Parathyroid adenoma (tissue), 2 donors: ENCODE data around the gene WFDC5.

Experiments used
- H2AFZ ChIP-seq: fragments of 300-600 bp; sonication (generic); one replicate; pipeline ENCODE4 v1.7.0; 2017; ENCODE audit warnings: antibody characterized with exemption, mild to moderate bottlenecking
- H3K27ac ChIP-seq: fragments of 300-600 bp; sonication (generic); one replicate; pipeline ENCODE4 v1.7.0; 2017
- H3K27me3 ChIP-seq: fragments of 300-600 bp; sonication (generic); one replicate; pipeline ENCODE4 v1.7.0; 2017; ENCODE audit warnings: low read length; ENCODE audit not compliant: control insufficient read depth, insufficient read depth
- H3K36me3 ChIP-seq: fragments of 300-600 bp; sonication (generic); one replicate; pipeline ENCODE4 v1.7.0; 2017; ENCODE audit warnings: low read length; ENCODE audit not compliant: control insufficient read depth, insufficient read depth
- H3K4me1 ChIP-seq: fragments of 300-600 bp; sonication (generic); one replicate; pipeline ENCODE4 v1.7.0; 2017; ENCODE audit warnings: control low read depth
- H3K4me2 ChIP-seq: fragments of 300-600 bp; sonication (generic); one replicate; pipeline ENCODE4 v1.7.0; 2017; ENCODE audit warnings: low read length
- H3K4me3 ChIP-seq: fragments of 300-600 bp; sonication (generic); one replicate; pipeline ENCODE4 v1.7.0; 2017; ENCODE audit warnings: low read depth, low read length
- H3K79me2 ChIP-seq: fragments of 300-600 bp; sonication (generic); one replicate; pipeline ENCODE4 v1.7.0; 2017; ENCODE audit warnings: control low read depth
- H3K9ac ChIP-seq: fragments of 300-600 bp; sonication (generic); one replicate; pipeline ENCODE4 v1.7.0; 2017; ENCODE audit warnings: mild to moderate bottlenecking
- H3K9me3 ChIP-seq: fragments of 300-600 bp; sonication (generic); one replicate; pipeline ENCODE4 v1.7.0; 2017; ENCODE audit warnings: low read length; ENCODE audit not compliant: control insufficient read depth
- TF ChIP-seq, protein P1 (sequence below): fragments of 300-600 bp; sonication (generic); IDR thresholded peaks from one replicate; pipeline ENCODE4 v1.7.0; 2017; ENCODE audit warnings: antibody characterized with exemption, mild to moderate bottlenecking
- donor health status: primary hyperparathyroidism.

Gene WFDC5

DNA sequence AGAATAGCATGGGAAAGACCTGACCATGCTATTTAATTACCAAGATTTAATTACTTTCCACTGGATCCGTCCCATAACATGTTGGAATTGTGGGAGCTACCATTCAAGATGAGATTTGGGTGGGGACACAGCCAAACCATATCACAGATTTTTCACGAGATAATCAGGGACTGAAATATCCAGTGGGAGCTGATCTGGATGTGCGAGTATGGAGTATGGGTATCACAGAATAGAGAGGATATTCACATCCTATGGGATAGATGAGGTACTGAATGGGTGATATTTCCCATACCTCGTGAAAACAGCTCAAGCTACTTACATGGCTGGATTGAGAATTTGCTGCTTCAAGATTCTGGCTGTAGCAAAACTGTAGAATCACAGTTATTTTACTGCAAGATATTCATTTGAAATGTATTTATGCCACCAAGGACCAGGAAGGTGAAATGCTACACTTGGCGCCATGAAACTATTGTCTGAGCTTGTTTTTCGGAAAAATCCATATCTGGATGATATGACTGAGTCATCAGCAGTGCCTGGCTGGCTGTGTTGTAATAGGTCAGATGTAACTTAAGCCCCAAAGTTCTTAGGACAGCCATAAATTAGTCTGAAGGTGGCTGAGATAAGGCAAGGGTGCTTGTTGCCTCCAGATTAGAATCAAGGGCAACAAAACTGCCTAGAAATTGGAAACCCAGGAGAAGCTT lies 43.9 kb downstream of the WFDC5 start:
- H3K9ac ChIP-seq, result no peak overlapping the region
- H3K4me1 ChIP-seq, result peaks cover 2% of the 10 kb centered on the region
- H3K9me3 ChIP-seq, result no peaks in the 10 kb centered on the region
- H3K27ac ChIP-seq, result no peak overlapping the region
- H3K27me3 ChIP-seq, result no peaks in the 10 kb centered on the region
- peaks cover 15% of the 10 kb centered on the region for H3K79me2 ChIP-seq
- no peaks in the 10 kb centered on the region for H3K36me3 ChIP-seq
- no peak overlapping the region for H3K4me3 ChIP-seq
- H3K4me2 ChIP-seq, result no peak overlapping the region
- no peak overlapping the region for H2AFZ ChIP-seq
- TF ChIP-seq, protein P1, sequence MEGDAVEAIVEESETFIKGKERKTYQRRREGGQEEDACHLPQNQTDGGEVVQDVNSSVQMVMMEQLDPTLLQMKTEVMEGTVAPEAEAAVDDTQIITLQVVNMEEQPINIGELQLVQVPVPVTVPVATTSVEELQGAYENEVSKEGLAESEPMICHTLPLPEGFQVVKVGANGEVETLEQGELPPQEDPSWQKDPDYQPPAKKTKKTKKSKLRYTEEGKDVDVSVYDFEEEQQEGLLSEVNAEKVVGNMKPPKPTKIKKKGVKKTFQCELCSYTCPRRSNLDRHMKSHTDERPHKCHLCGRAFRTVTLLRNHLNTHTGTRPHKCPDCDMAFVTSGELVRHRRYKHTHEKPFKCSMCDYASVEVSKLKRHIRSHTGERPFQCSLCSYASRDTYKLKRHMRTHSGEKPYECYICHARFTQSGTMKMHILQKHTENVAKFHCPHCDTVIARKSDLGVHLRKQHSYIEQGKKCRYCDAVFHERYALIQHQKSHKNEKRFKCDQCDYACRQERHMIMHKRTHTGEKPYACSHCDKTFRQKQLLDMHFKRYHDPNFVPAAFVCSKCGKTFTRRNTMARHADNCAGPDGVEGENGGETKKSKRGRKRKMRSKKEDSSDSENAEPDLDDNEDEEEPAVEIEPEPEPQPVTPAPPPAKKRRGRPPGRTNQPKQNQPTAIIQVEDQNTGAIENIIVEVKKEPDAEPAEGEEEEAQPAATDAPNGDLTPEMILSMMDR, result no peak

DNA sequence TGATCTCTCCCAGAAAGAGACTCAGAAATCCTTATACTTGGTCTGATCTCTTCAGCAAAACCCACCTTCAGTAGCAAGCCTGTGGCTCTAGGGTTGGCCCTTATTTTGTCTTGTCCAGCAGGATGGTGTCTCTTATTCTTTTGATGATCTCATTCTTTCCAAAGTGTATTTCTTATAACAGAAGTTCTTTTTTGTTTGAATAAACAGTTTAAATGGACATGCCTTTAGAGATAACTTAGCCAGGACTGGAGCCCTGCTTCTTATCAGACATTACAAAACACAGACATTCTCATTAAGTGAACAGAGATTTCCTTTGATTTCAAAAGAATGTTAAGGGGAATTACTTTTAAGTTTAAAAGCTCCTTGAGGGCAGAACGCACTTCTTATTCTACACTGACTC lies 45.7 kb downstream of the WFDC5 start:
- Histone ChIP-seq H3K4me3 (no peak overlapping the region), H2AFZ (no peak overlapping the region), H3K9ac (no peak overlapping the region), H3K27ac (no peak overlapping the region), H3K27me3 (no peaks in the 10 kb centered on the region), H3K9me3 (no peaks in the 10 kb centered on the region), H3K4me1 (peaks cover 2% of the 10 kb centered on the region), H3K79me2 (peaks cover 15% of the 10 kb centered on the region), H3K36me3 (no peaks in the 10 kb centered on the region), H3K4me2 (no peak overlapping the region)
- TF ChIP-seq, protein P1, result no peak

DNA sequence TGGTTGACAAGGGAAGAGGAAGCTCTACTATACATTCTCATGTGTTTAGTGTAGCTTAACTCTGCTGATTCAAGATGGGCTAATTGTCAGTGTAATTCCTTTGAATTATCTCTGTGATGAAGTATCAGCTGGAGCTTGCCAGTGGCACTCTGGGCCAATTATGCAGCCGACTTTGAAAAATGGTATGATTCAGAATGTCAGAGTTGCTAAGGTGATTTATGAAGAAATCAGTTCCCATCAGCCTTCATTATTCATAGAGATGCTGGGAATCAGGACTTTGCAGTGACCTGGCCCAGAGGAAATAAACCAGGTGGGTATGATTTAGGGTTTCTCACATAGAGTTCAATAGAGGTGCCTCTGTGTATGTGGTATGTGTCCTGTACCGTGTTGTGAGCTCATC lies 47.4 kb downstream of the WFDC5 start:
- Histone ChIP-seq H3K27me3 (no peaks in the 10 kb centered on the region), H3K4me1 (peaks cover 2% of the 10 kb centered on the region), H3K36me3 (no peaks in the 10 kb centered on the region), H3K27ac (no peak overlapping the region), H3K9ac (no peak overlapping the region), H3K4me2 (no peak overlapping the region), H3K9me3 (no peaks in the 10 kb centered on the region), H3K79me2 (peaks cover 15% of the 10 kb centered on the region), H3K4me3 (no peak overlapping the region), H2AFZ (no peak overlapping the region)
- TF ChIP-seq, protein P1, result no peak

GRCh38 chr20:45067087-45067486 lies 47.9 kb downstream of the WFDC5 start:
- no peak overlapping the region for H3K27ac ChIP-seq
- TF ChIP-seq, protein P1, result no peak
- H3K36me3 ChIP-seq, result no peaks in the 10 kb centered on the region
- no peaks in the 10 kb centered on the region for H3K27me3 ChIP-seq
- H3K79me2 ChIP-seq, result peaks cover 15% of the 10 kb centered on the region
- no peak overlapping the region for H3K4me2 ChIP-seq
- H2AFZ ChIP-seq, result no peak overlapping the region
- no peak overlapping the region for H3K4me3 ChIP-seq
- no peak overlapping the region for H3K9ac ChIP-seq
- peaks cover 2% of the 10 kb centered on the region for H3K4me1 ChIP-seq
- no peaks in the 10 kb centered on the region for H3K9me3 ChIP-seq

- Histone ChIP-seq H3K4me3 (no peak overlapping the region), H3K4me2 (no peak overlapping the region), H3K4me1 (peaks cover 2% of the 10 kb centered on the region), H3K9me3 (no peaks in the 10 kb centered on the region), H3K9ac (no peak overlapping the region), H3K36me3 (no peaks in the 10 kb centered on the region), H3K79me2 (peaks cover 15% of the 10 kb centered on the region), H2AFZ (no peak overlapping the region), H3K27me3 (no peaks in the 10 kb centered on the region), H3K27ac (no peak overlapping the region)
- TF ChIP-seq, protein P1, result no peak
Observed at GRCh38 chr20:45066372-45066771, 48.6 kb downstream of the WFDC5 start.
